ENCODE data around the gene MTOR.

The MTOR gene

DNA sequence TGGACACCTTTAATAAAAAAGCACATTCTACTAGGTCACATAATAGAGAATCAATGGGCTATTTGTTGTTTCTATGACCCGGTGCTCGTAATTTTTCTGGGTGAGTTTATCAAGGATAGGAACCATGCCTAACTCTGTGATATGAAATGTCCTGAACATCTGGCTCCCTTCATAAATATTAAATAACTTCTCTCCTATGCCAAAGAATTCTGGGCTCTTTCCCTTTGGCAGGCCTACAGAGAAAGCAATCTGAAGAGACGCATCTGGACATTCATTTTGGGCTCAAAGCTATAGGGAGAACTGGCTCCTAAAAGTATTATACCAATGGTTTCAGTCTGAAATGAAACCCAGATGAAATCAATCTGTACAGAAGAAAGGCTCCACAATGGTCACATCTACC is 112.0 kb downstream of the MTOR start:
- Histone ChIP-seq H3K27ac (ENCODE audit: low read length) (no peak overlapping the region), H3K9ac (ENCODE audit: low read length) (no peak overlapping the region), H3F3A (ENCODE audit: insufficient read depth, low read length) (no peaks in the 10 kb centered on the region), H3K9me3 (replicated peaks; ENCODE audit: insufficient read depth, low read length) (no peaks in the 10 kb centered on the region), H3K27me3 (replicated peaks; ENCODE audit: insufficient read depth, low read length) (no peaks in the 10 kb centered on the region), H3K9me2 (replicated peaks; ENCODE audit: insufficient read depth, low read length) (no peaks in the 10 kb centered on the region), H3K4me1 (ENCODE audit: low read length) (no peaks in the 10 kb centered on the region), H3K4me2 (ENCODE audit: low read depth, low read length) (no peak overlapping the region), H3K79me2 (ENCODE audit: low read length) (no peaks in the 10 kb centered on the region), H3K4me3 (ENCODE audit: low read length) (no peak overlapping the region), H4K20me1 (ENCODE audit: insufficient read depth, low read length) (no peaks in the 10 kb centered on the region), H2AFZ (ENCODE audit: low read length) (no peak overlapping the region), H3K36me3 (replicated peaks; ENCODE audit: insufficient read depth, low read length) (no peaks in the 10 kb centered on the region)
- DNase-seq = no peak
- TF ChIP-seq EZH2phosphoT487 (IDR thresholded peaks at IDR 0.05; ENCODE audit: low read length) (no peak), EZH2 (optimal IDR thresholded peaks at IDR 0.05; ENCODE audit: low read depth, low read length) (no peak)
- TF ChIP-seq, protein P1, sequence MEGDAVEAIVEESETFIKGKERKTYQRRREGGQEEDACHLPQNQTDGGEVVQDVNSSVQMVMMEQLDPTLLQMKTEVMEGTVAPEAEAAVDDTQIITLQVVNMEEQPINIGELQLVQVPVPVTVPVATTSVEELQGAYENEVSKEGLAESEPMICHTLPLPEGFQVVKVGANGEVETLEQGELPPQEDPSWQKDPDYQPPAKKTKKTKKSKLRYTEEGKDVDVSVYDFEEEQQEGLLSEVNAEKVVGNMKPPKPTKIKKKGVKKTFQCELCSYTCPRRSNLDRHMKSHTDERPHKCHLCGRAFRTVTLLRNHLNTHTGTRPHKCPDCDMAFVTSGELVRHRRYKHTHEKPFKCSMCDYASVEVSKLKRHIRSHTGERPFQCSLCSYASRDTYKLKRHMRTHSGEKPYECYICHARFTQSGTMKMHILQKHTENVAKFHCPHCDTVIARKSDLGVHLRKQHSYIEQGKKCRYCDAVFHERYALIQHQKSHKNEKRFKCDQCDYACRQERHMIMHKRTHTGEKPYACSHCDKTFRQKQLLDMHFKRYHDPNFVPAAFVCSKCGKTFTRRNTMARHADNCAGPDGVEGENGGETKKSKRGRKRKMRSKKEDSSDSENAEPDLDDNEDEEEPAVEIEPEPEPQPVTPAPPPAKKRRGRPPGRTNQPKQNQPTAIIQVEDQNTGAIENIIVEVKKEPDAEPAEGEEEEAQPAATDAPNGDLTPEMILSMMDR (IDR thresholded peaks at IDR 0.05; ENCODE audit: low read length) = no peak

DNA sequence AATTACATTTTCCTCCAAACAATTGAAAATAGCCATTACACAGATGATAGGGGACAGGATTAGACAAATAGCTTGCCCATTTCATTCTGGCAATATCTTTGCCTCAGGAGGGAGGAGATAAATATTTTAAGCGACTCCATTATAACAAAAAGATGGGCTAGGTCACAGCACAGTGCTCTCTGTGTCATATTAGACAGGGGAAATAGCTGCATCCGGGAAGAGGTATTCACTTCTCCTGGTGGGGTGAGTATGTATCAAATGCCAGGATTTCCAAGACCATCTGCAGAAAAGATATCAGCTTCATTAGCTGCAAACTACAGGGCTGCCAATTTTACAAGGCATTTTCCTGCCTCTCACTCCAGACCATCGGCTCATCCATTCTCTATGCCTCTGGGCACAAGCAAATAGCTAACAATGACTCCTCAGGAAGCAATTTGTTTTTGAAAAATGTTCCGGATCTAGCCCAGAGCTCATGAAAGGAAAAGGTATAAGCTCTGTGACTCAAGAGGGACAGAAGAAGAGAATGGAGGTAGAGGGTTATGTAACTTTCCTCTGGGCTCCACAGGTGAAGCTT is 115.1 kb downstream of the MTOR start:
- H4K20me1 ChIP-seq (ENCODE audit: insufficient read depth, low read length) = no peaks in the 10 kb centered on the region
- H3K36me3 ChIP-seq (replicated peaks; ENCODE audit: insufficient read depth, low read length) = 0 out of 2 replicates have a peak, but pooled peaks cover 4% of the 10 kb centered on the region
- H3K79me2 ChIP-seq (ENCODE audit: low read length) = no peaks in the 10 kb centered on the region
- no peak for DNase-seq
- H3K4me3 ChIP-seq (ENCODE audit: low read length) = no peak overlapping the region
- no peaks in the 10 kb centered on the region for H3K9me2 ChIP-seq (replicated peaks; ENCODE audit: insufficient read depth, low read length)
- H3F3A ChIP-seq (ENCODE audit: insufficient read depth, low read length) = no peaks in the 10 kb centered on the region
- no peaks in the 10 kb centered on the region for H3K4me1 ChIP-seq (ENCODE audit: low read length)
- H3K27me3 ChIP-seq (replicated peaks; ENCODE audit: insufficient read depth, low read length) = no peaks in the 10 kb centered on the region
- H2AFZ ChIP-seq (ENCODE audit: low read length) = no peak overlapping the region
- TF ChIP-seq EZH2phosphoT487 (IDR thresholded peaks at IDR 0.05; ENCODE audit: low read length) (no peak), EZH2 (optimal IDR thresholded peaks at IDR 0.05; ENCODE audit: low read depth, low read length) (no peak)
- TF ChIP-seq, protein P1 (IDR thresholded peaks at IDR 0.05; ENCODE audit: low read length) = no peak
- no peaks in the 10 kb centered on the region for H3K9me3 ChIP-seq (replicated peaks; ENCODE audit: insufficient read depth, low read length)
- no peak overlapping the region for H3K9ac ChIP-seq (ENCODE audit: low read length)
- no peak overlapping the region for H3K27ac ChIP-seq (ENCODE audit: low read length)
- H3K4me2 ChIP-seq (ENCODE audit: low read depth, low read length) = no peak overlapping the region

DNA sequence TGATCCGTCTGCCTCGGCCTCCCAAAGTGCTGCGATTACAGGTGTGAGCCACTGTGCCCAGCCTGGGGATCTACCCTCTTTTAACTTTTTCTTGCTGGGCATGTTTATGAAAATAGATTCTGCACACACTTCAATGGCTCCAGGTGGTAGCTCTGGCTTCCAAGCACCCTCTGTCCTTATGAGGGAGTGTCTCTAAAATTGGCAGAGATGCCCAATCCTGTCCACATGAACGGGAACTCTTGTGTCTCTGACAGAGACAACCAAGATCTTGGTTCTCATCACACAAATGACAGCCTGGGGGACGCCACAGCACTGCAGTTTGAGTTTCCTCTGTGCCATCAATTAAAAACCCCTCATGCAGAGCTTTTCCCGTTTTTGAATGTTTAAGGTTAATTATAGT is 116.6 kb downstream of the MTOR start:
- no peaks in the 10 kb centered on the region for H3K27me3 ChIP-seq (replicated peaks; ENCODE audit: insufficient read depth, low read length)
- DNase-seq = no peak
- H3K9me3 ChIP-seq (replicated peaks; ENCODE audit: insufficient read depth, low read length) = no peaks in the 10 kb centered on the region
- H3K4me3 ChIP-seq (ENCODE audit: low read length) = no peak overlapping the region
- no peak overlapping the region for H3K4me2 ChIP-seq (ENCODE audit: low read depth, low read length)
- H3K4me1 ChIP-seq (ENCODE audit: low read length) = no peaks in the 10 kb centered on the region
- TF ChIP-seq, protein P1 (IDR thresholded peaks at IDR 0.05; ENCODE audit: low read length) = no peak
- TF ChIP-seq EZH2phosphoT487 (IDR thresholded peaks at IDR 0.05; ENCODE audit: low read length) = no peak
- no peak for TF ChIP-seq EZH2 (optimal IDR thresholded peaks at IDR 0.05; ENCODE audit: low read depth, low read length)
- no peak overlapping the region for H3K27ac ChIP-seq (ENCODE audit: low read length)
- 0 out of 2 replicates have a peak, but pooled peaks cover 4% of the 10 kb centered on the region for H3K36me3 ChIP-seq (replicated peaks; ENCODE audit: insufficient read depth, low read length)
- no peaks in the 10 kb centered on the region for H3F3A ChIP-seq (ENCODE audit: insufficient read depth, low read length)
- H3K9ac ChIP-seq (ENCODE audit: low read length) = no peak overlapping the region
- H4K20me1 ChIP-seq (ENCODE audit: insufficient read depth, low read length) = no peaks in the 10 kb centered on the region
- no peaks in the 10 kb centered on the region for H3K9me2 ChIP-seq (replicated peaks; ENCODE audit: insufficient read depth, low read length)
- H2AFZ ChIP-seq (ENCODE audit: low read length) = no peak overlapping the region
- H3K79me2 ChIP-seq (ENCODE audit: low read length) = no peaks in the 10 kb centered on the region
